ENCODE results near the gene SERPING1. TPM values are rescaled to one million over a fixed set of nuclear protein-coding genes. Genes with fewer than 3 reads are reported as not detected.

Gene SERPING1
- total RNA-seq, 6 donors from 2014 or later: 306 to 573 (median 469) TPM

DNA sequence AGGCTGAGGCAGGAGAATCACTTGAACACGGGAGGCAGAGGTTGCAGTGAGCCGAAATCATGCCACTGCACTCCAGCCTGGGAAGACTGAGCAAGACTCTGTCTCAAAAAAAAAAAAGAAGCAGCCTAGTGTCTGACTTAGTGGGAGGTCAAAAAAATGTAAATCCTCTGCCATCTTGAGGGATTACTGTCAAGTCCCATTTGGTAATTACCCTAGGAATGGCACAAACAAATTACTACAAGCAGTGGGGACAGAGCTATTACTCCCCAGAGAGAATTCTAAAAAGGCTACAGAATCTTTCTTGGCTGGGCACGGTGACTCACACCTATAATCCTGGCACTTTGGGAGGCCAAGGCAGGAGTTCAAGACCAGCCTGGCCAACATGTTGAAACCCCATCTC is 3.8 kb downstream of the SERPING1 start:
- WGBS, 2 donors: 92% methylated on average over 3 of the region's 3 CpGs

DNA sequence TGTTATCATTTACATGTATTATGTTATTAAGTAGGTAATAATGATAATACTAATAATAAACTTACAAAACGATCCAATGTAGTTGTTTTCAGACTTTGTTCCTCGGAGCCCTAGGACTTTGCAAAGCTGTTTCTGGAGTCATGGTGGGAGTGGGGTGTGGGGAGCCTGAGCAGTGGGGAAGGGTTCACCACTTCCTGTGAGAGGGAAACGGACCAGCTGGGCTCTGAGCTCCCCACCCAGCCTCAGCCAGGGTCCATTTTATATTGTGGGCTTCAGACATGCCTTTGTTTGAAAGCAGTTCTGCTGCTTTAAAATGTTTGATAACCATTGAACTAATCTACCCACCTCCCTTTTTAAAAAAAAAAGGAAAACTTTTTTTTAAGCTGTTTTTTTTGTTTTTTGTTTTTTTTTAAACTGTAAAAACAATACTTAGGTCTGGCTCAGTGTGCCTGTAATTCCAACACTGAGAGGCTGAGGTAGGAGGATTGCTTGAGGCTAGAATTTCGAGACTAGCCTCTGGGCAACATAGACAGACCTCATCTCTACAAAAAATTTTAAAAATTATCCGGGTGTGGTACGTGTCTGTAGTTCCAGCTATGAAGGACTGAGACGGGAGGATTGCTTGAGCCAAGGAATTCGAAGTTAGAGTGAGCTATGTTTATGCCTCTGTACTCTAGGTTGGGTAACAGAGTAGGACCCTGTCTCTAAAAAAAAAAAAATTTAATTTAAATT is 7.0 kb downstream of the SERPING1 start:
- TF ChIP-seq POLR2AphosphoS5 (IDR thresholded peaks at IDR 0.05) (no peak), EP300 (IDR thresholded peaks at IDR 0.05) (no peak), POLR2A (IDR thresholded peaks at IDR 0.05) (no peak)
- TF ChIP-seq, protein P1, sequence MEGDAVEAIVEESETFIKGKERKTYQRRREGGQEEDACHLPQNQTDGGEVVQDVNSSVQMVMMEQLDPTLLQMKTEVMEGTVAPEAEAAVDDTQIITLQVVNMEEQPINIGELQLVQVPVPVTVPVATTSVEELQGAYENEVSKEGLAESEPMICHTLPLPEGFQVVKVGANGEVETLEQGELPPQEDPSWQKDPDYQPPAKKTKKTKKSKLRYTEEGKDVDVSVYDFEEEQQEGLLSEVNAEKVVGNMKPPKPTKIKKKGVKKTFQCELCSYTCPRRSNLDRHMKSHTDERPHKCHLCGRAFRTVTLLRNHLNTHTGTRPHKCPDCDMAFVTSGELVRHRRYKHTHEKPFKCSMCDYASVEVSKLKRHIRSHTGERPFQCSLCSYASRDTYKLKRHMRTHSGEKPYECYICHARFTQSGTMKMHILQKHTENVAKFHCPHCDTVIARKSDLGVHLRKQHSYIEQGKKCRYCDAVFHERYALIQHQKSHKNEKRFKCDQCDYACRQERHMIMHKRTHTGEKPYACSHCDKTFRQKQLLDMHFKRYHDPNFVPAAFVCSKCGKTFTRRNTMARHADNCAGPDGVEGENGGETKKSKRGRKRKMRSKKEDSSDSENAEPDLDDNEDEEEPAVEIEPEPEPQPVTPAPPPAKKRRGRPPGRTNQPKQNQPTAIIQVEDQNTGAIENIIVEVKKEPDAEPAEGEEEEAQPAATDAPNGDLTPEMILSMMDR (IDR thresholded peaks at IDR 0.05): no peak
- Histone ChIP-seq H3K27me3 (no peaks in the 10 kb centered on the region), H3K4me1 (peaks cover 0 to 7% (median 2%) of the 10 kb centered on the region in 4 donors), H3K36me3 (peaks cover 10 to 75% (median 25%) of the 10 kb centered on the region in 4 donors), H3K27ac (peak overlapping the region in 1 of 4 donors; percentile 9), H3K4me3 (no peak overlapping the region), H3K9me3 (no peaks in the 10 kb centered on the region)
- DNase-seq (no peak), ATAC-seq (ENCODE audit: low FRiP score in 2 of 2) (no peak)
- 54 to 62% methylated on average over 8 of the region's 8 CpGs for WGBS, 2 donors

More for the DNA sequence above, 3.8 kb downstream of the SERPING1 start:
- TF ChIP-seq, protein P1 (IDR thresholded peaks at IDR 0.05): no peak
- TF ChIP-seq POLR2A (IDR thresholded peaks at IDR 0.05) (no peak), POLR2AphosphoS5 (IDR thresholded peaks at IDR 0.05) (no peak), EP300 (IDR thresholded peaks at IDR 0.05) (no peak)
- H3K36me3 ChIP-seq: peaks cover 6 to 44% (median 8%) of the 10 kb centered on the region in 4 donors
- H3K4me1 ChIP-seq: peaks cover 7 to 25% (median 18%) of the 10 kb centered on the region in 4 donors
- H3K9me3 ChIP-seq: no peaks in the 10 kb centered on the region
- DNase-seq (no peak), ATAC-seq (ENCODE audit: low FRiP score in 2 of 2) (no peak)
- H3K27ac ChIP-seq: no peak overlapping the region
- H3K27me3 ChIP-seq: no peaks in the 10 kb centered on the region
- H3K4me3 ChIP-seq: no peak overlapping the region

DNA sequence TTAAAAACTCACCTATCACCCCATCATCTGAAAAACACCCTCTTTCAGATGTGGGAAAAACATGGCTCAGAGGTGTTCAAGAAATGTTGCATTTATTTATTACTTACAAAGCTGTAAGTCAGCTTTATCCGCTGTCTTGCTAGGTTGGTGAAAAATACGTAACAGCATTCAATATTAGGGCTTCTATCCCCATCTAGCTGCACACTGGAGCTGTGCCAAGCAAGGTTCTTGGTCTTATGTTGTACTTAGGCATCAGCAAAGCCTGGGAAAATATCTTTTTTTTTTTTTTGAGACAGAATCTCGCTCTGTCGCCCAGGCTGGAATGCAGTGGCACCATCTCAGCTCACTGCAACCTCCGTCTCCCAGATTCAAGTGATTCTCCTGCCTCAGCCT is 7.5 kb downstream of the SERPING1 start:
- no peak for TF ChIP-seq POLR2A (IDR thresholded peaks at IDR 0.05)
- no peak for TF ChIP-seq POLR2AphosphoS5 (IDR thresholded peaks at IDR 0.05)
- TF ChIP-seq, protein P1 (IDR thresholded peaks at IDR 0.05): no peak
- TF ChIP-seq EP300 (IDR thresholded peaks at IDR 0.05): no peak
- H3K4me3 ChIP-seq: no peak overlapping the region
- WGBS, 2 donors: 87 to 90% methylated on average over 5 of the region's 5 CpGs
- H3K36me3 ChIP-seq: peaks cover 10 to 77% (median 27%) of the 10 kb centered on the region in 4 donors
- no peak for ATAC-seq (ENCODE audit: low FRiP score in 2 of 2)
- no peak for DNase-seq
- no peak overlapping the region for H3K27ac ChIP-seq
- peaks cover 0 to 4% (median 0%) of the 10 kb centered on the region in 4 donors for H3K4me1 ChIP-seq
- no peaks in the 10 kb centered on the region for H3K27me3 ChIP-seq
- H3K9me3 ChIP-seq: no peaks in the 10 kb centered on the region

DNA sequence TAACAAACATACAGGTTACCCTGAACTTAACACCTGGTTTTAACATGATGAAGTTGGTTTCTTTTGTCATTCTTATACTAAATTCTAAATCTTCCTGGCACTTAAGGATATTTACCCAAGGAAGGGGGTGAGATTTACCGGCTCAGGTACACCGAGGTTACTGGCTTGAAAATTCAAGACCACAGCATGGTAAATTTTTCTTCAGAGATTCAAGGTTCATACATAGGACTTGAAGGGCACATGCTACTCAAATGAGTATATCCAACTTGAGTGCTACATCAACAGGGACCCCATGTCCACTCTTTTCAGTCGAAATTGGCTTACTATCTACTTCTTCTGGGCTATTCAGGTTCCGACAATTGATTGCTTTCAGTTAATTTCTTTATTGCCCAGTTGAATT is 12.7 kb downstream of the SERPING1 start:
- Histone ChIP-seq H3K27me3 (no peaks in the 10 kb centered on the region), H3K4me3 (no peak overlapping the region), H3K9me3 (no peaks in the 10 kb centered on the region), H3K4me1 (no peaks in the 10 kb centered on the region), H3K36me3 (peaks cover 27 to 99% (median 64%) of the 10 kb centered on the region in 4 donors), H3K27ac (no peak overlapping the region)
- TF ChIP-seq POLR2A (IDR thresholded peaks at IDR 0.05) (no peak), EP300 (IDR thresholded peaks at IDR 0.05) (no peak)
- 93 to 95% methylated on average over 4 of the region's 4 CpGs for WGBS, 2 donors
- ATAC-seq (ENCODE audit: low FRiP score in 2 of 2) (no peak), DNase-seq (no peak)

DNA sequence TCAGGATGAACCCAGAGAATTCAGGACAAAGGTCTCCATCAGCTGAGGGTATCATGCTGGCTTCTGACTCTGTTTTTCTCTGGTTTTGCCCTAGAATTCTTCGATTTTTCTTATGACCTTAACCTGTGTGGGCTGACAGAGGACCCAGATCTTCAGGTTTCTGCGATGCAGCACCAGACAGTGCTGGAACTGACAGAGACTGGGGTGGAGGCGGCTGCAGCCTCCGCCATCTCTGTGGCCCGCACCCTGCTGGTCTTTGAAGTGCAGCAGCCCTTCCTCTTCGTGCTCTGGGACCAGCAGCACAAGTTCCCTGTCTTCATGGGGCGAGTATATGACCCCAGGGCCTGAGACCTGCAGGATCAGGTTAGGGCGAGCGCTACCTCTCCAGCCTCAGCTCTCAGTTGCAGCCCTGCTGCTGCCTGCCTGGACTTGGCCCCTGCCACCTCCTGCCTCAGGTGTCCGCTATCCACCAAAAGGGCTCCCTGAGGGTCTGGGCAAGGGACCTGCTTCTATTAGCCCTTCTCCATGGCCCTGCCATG is 16.8 kb downstream of the SERPING1 start:
- H3K27me3 ChIP-seq: no peaks in the 10 kb centered on the region
- peaks cover 19 to 72% (median 46%) of the 10 kb centered on the region in 4 donors for H3K36me3 ChIP-seq
- TF ChIP-seq POLR2AphosphoS5 (IDR thresholded peaks at IDR 0.05) (no peak), POLR2A (IDR thresholded peaks at IDR 0.05) (no peak), EP300 (IDR thresholded peaks at IDR 0.05) (no peak)
- TF ChIP-seq, protein P1 (IDR thresholded peaks at IDR 0.05): no peak
- no peak for ATAC-seq (ENCODE audit: low FRiP score in 2 of 2)
- H3K4me3 ChIP-seq: no peak overlapping the region
- H3K9me3 ChIP-seq: peaks cover 0 to 1% (median under 1%) of the 10 kb centered on the region in 4 donors
- H3K27ac ChIP-seq: no peak overlapping the region
- no peaks in the 10 kb centered on the region for H3K4me1 ChIP-seq
- WGBS, 2 donors: 85 to 89% methylated on average over 8 to 10 of the region's 10 CpGs
- DNase-seq: peak in 1 of 2 donors; percentile 38
